ENCODE data around the gene PIAS4. TPM values are rescaled to one million over a fixed set of nuclear protein-coding genes. Genes with fewer than 3 reads are reported as not detected.

Gene PIAS4
- total and polyA plus RNA-seq, 10 of the 15 experiments (the other 5 are each of a cell fraction or from before 2014, with no cell fraction given) = 0.13 to 25.1 (median 11.3) TPM

DNA sequence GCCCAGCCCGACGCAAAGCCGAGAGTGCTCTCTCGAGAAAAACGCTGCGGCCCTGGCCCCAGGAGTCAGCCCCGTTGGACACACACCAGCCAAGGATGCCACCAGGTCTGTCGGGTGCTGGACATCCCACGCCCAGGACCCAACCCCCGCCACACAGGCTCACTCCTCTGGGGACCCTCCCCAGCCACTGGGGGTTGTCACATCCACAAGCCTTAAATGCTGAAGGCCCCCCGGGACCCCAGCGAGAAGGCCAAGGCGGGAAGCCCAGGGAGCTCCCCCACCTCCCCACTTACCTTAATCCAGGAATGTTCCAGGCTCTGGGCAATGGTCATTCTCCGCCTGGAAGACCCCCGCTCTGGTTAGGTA, 47.8 kb upstream of the PIAS4 start (continued):
- TF ChIP-seq, protein P1, sequence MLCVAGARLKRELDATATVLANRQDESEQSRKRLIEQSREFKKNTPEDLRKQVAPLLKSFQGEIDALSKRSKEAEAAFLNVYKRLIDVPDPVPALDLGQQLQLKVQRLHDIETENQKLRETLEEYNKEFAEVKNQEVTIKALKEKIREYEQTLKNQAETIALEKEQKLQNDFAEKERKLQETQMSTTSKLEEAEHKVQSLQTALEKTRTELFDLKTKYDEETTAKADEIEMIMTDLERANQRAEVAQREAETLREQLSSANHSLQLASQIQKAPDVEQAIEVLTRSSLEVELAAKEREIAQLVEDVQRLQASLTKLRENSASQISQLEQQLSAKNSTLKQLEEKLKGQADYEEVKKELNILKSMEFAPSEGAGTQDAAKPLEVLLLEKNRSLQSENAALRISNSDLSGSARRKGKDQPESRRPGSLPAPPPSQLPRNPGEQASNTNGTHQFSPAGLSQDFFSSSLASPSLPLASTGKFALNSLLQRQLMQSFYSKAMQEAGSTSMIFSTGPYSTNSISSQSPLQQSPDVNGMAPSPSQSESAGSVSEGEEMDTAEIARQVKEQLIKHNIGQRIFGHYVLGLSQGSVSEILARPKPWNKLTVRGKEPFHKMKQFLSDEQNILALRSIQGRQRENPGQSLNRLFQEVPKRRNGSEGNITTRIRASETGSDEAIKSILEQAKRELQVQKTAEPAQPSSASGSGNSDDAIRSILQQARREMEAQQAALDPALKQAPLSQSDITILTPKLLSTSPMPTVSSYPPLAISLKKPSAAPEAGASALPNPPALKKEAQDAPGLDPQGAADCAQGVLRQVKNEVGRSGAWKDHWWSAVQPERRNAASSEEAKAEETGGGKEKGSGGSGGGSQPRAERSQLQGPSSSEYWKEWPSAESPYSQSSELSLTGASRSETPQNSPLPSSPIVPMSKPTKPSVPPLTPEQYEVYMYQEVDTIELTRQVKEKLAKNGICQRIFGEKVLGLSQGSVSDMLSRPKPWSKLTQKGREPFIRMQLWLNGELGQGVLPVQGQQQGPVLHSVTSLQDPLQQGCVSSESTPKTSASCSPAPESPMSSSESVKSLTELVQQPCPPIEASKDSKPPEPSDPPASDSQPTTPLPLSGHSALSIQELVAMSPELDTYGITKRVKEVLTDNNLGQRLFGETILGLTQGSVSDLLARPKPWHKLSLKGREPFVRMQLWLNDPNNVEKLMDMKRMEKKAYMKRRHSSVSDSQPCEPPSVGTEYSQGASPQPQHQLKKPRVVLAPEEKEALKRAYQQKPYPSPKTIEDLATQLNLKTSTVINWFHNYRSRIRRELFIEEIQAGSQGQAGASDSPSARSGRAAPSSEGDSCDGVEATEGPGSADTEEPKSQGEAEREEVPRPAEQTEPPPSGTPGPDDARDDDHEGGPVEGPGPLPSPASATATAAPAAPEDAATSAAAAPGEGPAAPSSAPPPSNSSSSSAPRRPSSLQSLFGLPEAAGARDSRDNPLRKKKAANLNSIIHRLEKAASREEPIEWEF (IDR thresholded peaks at IDR 0.05; ENCODE audit: insufficient replicate concordance, low read depth, low read length) = no peak

- in situ Hi-C loops (cut with MboI) = no loop called here
- CTCF ChIA-PET = no interaction called here
- FAIRE-seq (no peak), DNase-seq (ENCODE audit: low read depth, low spot score) (no peak), ATAC-seq (no peak)
- intact Hi-C loops (cut with micrococcal nuclease; ENCODE audit: unreplicated experiment) = no loop called here
- H3K9me3 ChIP-seq (replicated peaks; ENCODE audit: control insufficient read depth, insufficient read depth, low read length) = no peaks in the 10 kb centered on the region
- H3K27me3 ChIP-seq (replicated peaks in 1 of 2; ENCODE audit: control insufficient read depth in 2 of 2, insufficient read depth in 2 of 2, low read length in 1 of 2) = no peaks in the 10 kb centered on the region
- H3K4me1 ChIP-seq (ENCODE audit: control insufficient read depth, insufficient read depth, low read length) = no peaks in the 10 kb centered on the region
- peaks cover 3 to 14% of the 10 kb centered on the region in 2 experiments; a peak in 3 of 4 replicates for H3K36me3 ChIP-seq (ENCODE audit: control insufficient read depth in 2 of 2, insufficient read depth in 2 of 2, low read length in 1 of 2)
- SMC1A ChIA-PET (ENCODE audit: uncharacterized antibody, unreplicated experiment) = interaction anchor here (1.9 kb wide), 1 partner anchor 24 kb away, joined by 4 read pairs; the partner anchor contains the start of gene EEF2
- BruUV-seq (replicated peaks) = no TSS peak
- no peaks in the 10 kb centered on the region for H3K79me2 ChIP-seq (ENCODE audit: control insufficient read depth, insufficient read depth, low read length)
- RAD21 ChIA-PET (ENCODE audit: unreplicated experiment) = no interaction called here
- POLR2A ChIA-PET = no interaction called here
- H4K20me1 ChIP-seq (ENCODE audit: control insufficient read depth, insufficient read depth) = no peaks in the 10 kb centered on the region
- H3K9ac ChIP-seq (ENCODE audit: control insufficient read depth, insufficient read depth, low read length) = no peak overlapping the region
- H3K27ac ChIP-seq (ENCODE audit: control insufficient read depth, insufficient read depth) = no peak overlapping the region
- 96% methylated on average over 24 of the region's 24 CpGs for WGBS (ENCODE audit: insufficient coverage, insufficient replicate concordance, low lambda C conversion rate, missing lambda C conversion rate)
- no peak for TF ChIP-seq YY1 (IDR thresholded peaks at IDR 0.05; ENCODE audit: low read depth, low read length)
- TF ChIP-seq, protein P2, sequence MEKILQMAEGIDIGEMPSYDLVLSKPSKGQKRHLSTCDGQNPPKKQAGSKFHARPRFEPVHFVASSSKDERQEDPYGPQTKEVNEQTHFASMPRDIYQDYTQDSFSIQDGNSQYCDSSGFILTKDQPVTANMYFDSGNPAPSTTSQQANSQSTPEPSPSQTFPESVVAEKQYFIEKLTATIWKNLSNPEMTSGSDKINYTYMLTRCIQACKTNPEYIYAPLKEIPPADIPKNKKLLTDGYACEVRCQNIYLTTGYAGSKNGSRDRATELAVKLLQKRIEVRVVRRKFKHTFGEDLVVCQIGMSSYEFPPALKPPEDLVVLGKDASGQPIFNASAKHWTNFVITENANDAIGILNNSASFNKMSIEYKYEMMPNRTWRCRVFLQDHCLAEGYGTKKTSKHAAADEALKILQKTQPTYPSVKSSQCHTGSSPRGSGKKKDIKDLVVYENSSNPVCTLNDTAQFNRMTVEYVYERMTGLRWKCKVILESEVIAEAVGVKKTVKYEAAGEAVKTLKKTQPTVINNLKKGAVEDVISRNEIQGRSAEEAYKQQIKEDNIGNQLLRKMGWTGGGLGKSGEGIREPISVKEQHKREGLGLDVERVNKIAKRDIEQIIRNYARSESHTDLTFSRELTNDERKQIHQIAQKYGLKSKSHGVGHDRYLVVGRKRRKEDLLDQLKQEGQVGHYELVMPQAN (conservative IDR thresholded peaks at IDR 0.05) = no peak
- H3K4me2 ChIP-seq (ENCODE audit: control insufficient read depth, insufficient read depth) = no peak overlapping the region
- no peak overlapping the region for H3K4me3 ChIP-seq
- no peak overlapping the region for H2AFZ ChIP-seq (ENCODE audit: control insufficient read depth, low read depth, low read length)
Measured at GRCh38 chr19:3961007-3961406, 46.5 kb upstream of the PIAS4 start.
